ENCODE measurements around the gene EXOSC2. TPM values are rescaled to one million over a fixed set of nuclear protein-coding genes. Genes with fewer than 3 reads are reported as not detected.

The EXOSC2 gene
- total and polyA plus RNA-seq, 2 experiments from 2014 or later = 37.6 to 77.7 TPM

GRCh38 chr9:130654879-130655278 is 38.7 kb upstream of the EXOSC2 start:
- peaks cover 61% of the 10 kb centered on the region for H3K27me3 Mint-ChIP-seq (ENCODE audit: insufficient read depth, low read depth, poor library complexity)
- Histone ChIP-seq H3K9me2 (ENCODE audit: insufficient read depth) (no peaks in the 10 kb centered on the region), H3K79me2 (replicated peaks; ENCODE audit: insufficient read depth) (no peaks in the 10 kb centered on the region), H3K27me3 (ENCODE audit: insufficient read depth) (peaks cover 53% of the 10 kb centered on the region), H3F3A (replicated peaks; ENCODE audit: low read depth) (no peaks in the 10 kb centered on the region), H3K4me3 (no peak overlapping the region), H3K36me3 (ENCODE audit: insufficient read depth) (no peaks in the 10 kb centered on the region), H3K4me2 (no peak overlapping the region), H4K20me1 (replicated peaks; ENCODE audit: insufficient read depth) (no peaks in the 10 kb centered on the region), H2AFZ (no peak overlapping the region), H3K27ac (ENCODE audit: low read depth) (no peak overlapping the region), H3K4me1 (ENCODE audit: insufficient read depth) (no peaks in the 10 kb centered on the region)
- no peak for TF ChIP-seq ZNF462 (CRISPR knock-in tag; IDR thresholded peaks at IDR 0.05)
- no peak for TF ChIP-seq EZH2 (IDR thresholded peaks at IDR 0.05; ENCODE audit: low read depth, unreplicated experiment)
- no peak for TF ChIP-seq ZNF331 (CRISPR knock-in tag; IDR thresholded peaks at IDR 0.05; ENCODE audit: low read depth)
- TF ChIP-seq POLR2AphosphoS5 (IDR thresholded peaks at IDR 0.05; ENCODE audit: low read depth) = no peak
- TF ChIP-seq ZNF114 (CRISPR knock-in tag; IDR thresholded peaks at IDR 0.05) = no peak
- TF ChIP-seq JUNB (IDR thresholded peaks at IDR 0.05; ENCODE audit: unreplicated experiment) = no peak
- no peak for TF ChIP-seq ETS1 (IDR thresholded peaks at IDR 0.05)
- H3K36me3 Mint-ChIP-seq (ENCODE audit: low read depth) = peaks cover 6% of the 10 kb centered on the region; the same call in 1 of the 3 replicates
- no peak overlapping the region for H3K4me3 Mint-ChIP-seq
- no peaks in the 10 kb centered on the region for H3K4me1 Mint-ChIP-seq
- peaks cover 12% of the 10 kb centered on the region for H3K9me3 Mint-ChIP-seq
- no peak for ATAC-seq
- H3K27ac Mint-ChIP-seq = no peak overlapping the region
- no peak for DNase-seq (ENCODE audit: low spot score)

All from GM23338 (cell line).